Hepatocyte (in vitro differentiated cells): ENCODE data around the gene CDK4. TPM values are rescaled to one million over a fixed set of nuclear protein-coding genes. Genes with fewer than 3 reads are reported as not detected.

Source experiments
- DNase-seq: peaks from one replicate; pipeline ENCODE4 v3.0.0-alpha.2; 2016; ENCODE audit warnings: low spot score
- H2AFZ ChIP-seq: fragments of 200-600 bp; sonication (generic); 2 replicates; pipeline ENCODE4 v1.6.0; 2016; ENCODE audit warnings: antibody characterized with exemption, mild to moderate bottlenecking
- H3K27ac ChIP-seq: fragments of 200-600 bp; sonication (generic); 2 replicates; pipeline ENCODE4 v1.5.1; 2016; ENCODE audit warnings: mild to moderate bottlenecking
- H3K27me3 ChIP-seq: fragments of 200-600 bp; sonication (generic); 2 replicates; pipeline ENCODE4 v1.6.1; 2016
- H3K36me3 ChIP-seq: fragments of 200-600 bp; sonication (generic); replicated peaks from 2 replicates; pipeline ENCODE4 v1.5.1; 2016; ENCODE audit warnings: low read depth; ENCODE audit not compliant: insufficient read depth
- H3K4me1 ChIP-seq: fragments of 200-600 bp; sonication (generic); 2 replicates; pipeline ENCODE4 v1.5.1; 2016; ENCODE audit warnings: mild to moderate bottlenecking, moderate library complexity; ENCODE audit not compliant: insufficient read depth
- H3K4me2 ChIP-seq: fragments of 200-600 bp; sonication (generic); 2 replicates; pipeline ENCODE4 v1.6.0; 2016
- H3K4me3 ChIP-seq: fragments of 200-600 bp; sonication (generic); 2 replicates; pipeline ENCODE4 v1.5.1; 2016; ENCODE audit warnings: mild to moderate bottlenecking
- H3K79me2 ChIP-seq: fragments of 200-600 bp; sonication (generic); 2 replicates; pipeline ENCODE4 v1.6.0; 2017; ENCODE audit warnings: mild to moderate bottlenecking
- H3K9me2 ChIP-seq: fragments of 200-600 bp; sonication (generic); replicated peaks from 2 replicates; pipeline ENCODE4 v1.6.0; 2017; ENCODE audit warnings: mild to moderate bottlenecking; ENCODE audit not compliant: insufficient read depth
- H3K9me3 ChIP-seq: fragments of 200-600 bp; sonication (generic); 2 replicates; pipeline ENCODE4 v1.5.1; 2016; ENCODE audit warnings: low read depth, mild to moderate bottlenecking
- H4K20me1 ChIP-seq: fragments of 200-600 bp; sonication (generic); 2 replicates; pipeline ENCODE4 v1.6.0; 2016; ENCODE audit warnings: mild to moderate bottlenecking; ENCODE audit not compliant: insufficient read depth, poor library complexity, severe bottlenecking
- EZH2 ChIP-seq: fragments of 200-600 bp; sonication (generic); IDR thresholded peaks from 2 replicates; pipeline ENCODE4 v1.6.1; 2016; ENCODE audit warnings: antibody characterized with exemption, mild to moderate bottlenecking, borderline replicate concordance
- EZH2phosphoT487 ChIP-seq: fragments of 200-600 bp; sonication (generic); IDR thresholded peaks from one replicate; pipeline ENCODE4 v1.6.1; 2018; ENCODE audit warnings: antibody characterized with exemption, mild to moderate bottlenecking, low read depth, moderate library complexity; ENCODE audit not compliant: unreplicated experiment, severe bottlenecking
- whole genome bisulfite sequencing: methylation state at CpG from one replicate; pipeline ENCODE4 v1.1.6; 2016; ENCODE audit warnings: low lambda C conversion rate; ENCODE audit errors: missing lambda C conversion rate; 5-methylcytosine and 5-hydroxymethylcytosine counted together
- polyA plus RNA-seq: library from polyadenylated mRNA; unstranded; fragments of >200 nt; fragmentation: Nextera tagmentation; extraction: Ambion mirVana; gene quantifications from 2 replicates; pipeline ENCODE4 v1.2.1, GENCODE V29; 2016
- total RNA-seq: library from RNA; depleted of rRNA; stranded (reverse); fragments of >200 nt; gene quantifications from 2 replicates; pipeline ENCODE4 v1.2.3, GENCODE V29; 2014
- TF ChIP-seq, protein P1 (sequence below): fragments of 200-600 bp; sonication (generic); IDR thresholded peaks from 2 replicates; pipeline ENCODE4 v1.5.1; 2016; ENCODE audit warnings: antibody characterized with exemption, mild to moderate bottlenecking; ENCODE audit not compliant: poor library complexity

Gene CDK4
- total and polyA plus RNA-seq, 2 experiments from 2014 or later, result 306 to 308 TPM

DNA sequence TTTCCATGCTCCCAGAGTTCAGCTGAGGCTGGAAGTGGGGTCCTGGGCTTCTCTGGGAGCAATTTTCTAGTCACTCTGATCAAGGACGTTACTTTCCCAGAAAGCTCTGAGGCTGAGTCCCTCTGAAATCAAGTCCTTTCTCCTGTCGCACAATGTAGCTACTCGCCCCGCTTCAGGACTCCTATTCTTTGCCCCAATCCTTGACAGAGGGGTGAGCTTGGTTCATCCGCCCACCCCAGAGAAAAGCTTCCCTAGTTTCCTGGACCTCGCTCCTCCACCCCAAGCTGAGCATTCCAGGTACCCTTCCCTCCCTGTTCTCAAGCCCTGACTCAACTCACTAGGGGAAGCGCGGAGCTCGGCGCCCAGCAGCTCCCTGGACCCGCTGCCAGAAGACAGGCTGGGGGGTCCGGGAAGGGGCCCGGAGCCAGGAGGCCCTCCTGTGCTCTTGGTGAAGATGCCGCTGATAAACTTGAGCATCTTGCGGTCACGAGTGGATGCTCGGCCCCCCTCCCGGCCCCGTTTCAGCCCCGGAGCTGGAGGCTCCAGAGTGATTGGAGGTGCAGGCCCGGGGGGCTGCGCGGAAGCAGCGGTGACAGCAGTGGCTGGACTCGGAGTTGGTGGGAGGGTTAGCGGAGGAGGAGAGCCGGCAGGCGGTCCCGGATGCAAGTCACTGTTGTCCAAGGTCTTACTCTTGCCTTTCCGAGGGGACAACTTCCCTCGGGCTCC lies 15.2 kb downstream of the CDK4 start:
- no peak overlapping the region for H3K27ac ChIP-seq
- no peaks in the 10 kb centered on the region for H3K79me2 ChIP-seq
- no peaks in the 10 kb centered on the region for H3K9me2 ChIP-seq
- DNase-seq, result no peak
- 3% methylated on average over 25 of the region's 31 CpGs for WGBS
- H4K20me1 ChIP-seq, result no peaks in the 10 kb centered on the region
- peaks cover 23% of the 10 kb centered on the region for H3K4me1 ChIP-seq
- no peaks in the 10 kb centered on the region for H3K36me3 ChIP-seq
- TF ChIP-seq EZH2phosphoT487, result peak; percentile 23
- TF ChIP-seq, protein P1, sequence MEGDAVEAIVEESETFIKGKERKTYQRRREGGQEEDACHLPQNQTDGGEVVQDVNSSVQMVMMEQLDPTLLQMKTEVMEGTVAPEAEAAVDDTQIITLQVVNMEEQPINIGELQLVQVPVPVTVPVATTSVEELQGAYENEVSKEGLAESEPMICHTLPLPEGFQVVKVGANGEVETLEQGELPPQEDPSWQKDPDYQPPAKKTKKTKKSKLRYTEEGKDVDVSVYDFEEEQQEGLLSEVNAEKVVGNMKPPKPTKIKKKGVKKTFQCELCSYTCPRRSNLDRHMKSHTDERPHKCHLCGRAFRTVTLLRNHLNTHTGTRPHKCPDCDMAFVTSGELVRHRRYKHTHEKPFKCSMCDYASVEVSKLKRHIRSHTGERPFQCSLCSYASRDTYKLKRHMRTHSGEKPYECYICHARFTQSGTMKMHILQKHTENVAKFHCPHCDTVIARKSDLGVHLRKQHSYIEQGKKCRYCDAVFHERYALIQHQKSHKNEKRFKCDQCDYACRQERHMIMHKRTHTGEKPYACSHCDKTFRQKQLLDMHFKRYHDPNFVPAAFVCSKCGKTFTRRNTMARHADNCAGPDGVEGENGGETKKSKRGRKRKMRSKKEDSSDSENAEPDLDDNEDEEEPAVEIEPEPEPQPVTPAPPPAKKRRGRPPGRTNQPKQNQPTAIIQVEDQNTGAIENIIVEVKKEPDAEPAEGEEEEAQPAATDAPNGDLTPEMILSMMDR, result no peak
- peak; percentile 81 for TF ChIP-seq EZH2
- peak overlapping the region; percentile 68 for H2AFZ ChIP-seq
- no peak overlapping the region for H3K4me3 ChIP-seq
- H3K27me3 ChIP-seq, result peaks cover 100% of the 10 kb centered on the region
- no peaks in the 10 kb centered on the region for H3K9me3 ChIP-seq
- H3K4me2 ChIP-seq, result peak overlapping the region; percentile 94

DNA sequence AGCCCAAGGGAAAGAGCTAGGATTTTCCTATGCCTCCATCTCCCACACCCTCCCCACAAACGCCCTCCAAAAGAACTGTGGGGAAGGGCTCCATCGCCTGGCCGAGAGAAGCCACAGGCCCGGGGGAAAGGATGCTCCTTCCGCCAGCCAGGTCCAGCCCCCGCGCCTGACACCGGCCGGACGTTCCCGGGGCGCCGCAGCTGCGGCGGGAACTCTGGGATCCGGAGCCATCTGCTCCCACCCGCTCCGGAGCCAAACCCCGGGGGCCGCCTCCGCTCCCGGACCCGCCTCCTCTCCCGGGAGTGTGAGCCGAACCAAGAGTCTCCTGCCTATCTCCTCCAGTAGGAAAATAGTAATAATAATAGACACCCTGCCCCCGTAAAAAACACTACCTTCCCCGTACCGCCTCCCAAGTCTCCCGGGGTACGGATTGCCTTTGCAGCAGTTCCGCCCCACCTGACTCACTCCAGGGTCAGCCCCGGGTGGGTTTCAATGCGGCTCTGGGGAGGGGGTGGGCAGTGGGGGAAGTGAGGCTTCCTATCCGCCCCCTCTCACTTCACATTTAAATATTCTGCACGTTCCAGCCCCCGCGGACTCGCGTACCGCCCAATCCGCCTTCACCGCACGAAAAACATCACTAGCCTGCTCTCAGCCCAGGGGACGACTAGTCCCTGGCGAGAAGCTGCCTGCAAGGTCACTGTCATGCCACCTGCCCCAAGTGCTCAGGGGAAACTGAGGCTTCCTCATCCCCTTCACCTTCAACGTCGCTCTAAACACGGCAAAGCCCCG lies 16.0 kb downstream of the CDK4 start:
- peak overlapping the region; percentile 45 for H2AFZ ChIP-seq

DNA sequence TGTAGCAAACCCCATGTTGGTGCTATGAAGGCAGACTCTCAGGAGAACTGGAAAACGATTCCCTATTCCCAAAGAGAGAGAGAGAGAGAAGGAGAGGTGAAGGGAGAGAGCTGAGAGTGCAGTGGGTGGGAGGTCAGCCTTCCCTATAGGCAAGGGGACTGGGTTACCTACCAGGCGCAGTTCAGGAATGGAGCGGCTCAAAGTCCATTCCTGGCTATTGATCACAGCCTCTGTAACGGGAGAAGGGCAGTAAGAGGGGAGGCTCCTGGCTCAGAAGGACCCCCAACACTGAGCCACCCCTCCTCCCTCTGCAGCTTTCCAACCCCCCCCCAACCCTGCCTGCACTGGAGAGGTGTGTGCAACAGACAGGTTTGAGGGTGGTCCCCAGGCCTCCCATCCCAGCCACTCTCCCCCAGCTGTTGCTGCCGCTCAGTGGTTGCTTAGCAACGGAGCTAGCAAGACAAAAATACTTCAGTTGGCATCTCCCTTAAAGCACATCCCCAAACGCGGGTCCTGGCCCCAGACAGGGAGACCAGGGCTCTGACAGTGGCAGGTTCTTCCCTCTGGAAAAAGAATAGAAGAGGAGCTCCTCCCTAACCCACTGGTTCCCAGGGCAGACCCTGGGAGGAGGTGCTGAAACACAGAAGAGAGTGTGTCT lies 16.8 kb downstream of the CDK4 start:
- Histone ChIP-seq H3K4me3 (no peak overlapping the region), H3K9me3 (no peaks in the 10 kb centered on the region), H3K27ac (no peak overlapping the region), H2AFZ (no peak overlapping the region), H3K27me3 (peaks cover 99% of the 10 kb centered on the region), H3K9me2 (no peaks in the 10 kb centered on the region), H3K79me2 (no peaks in the 10 kb centered on the region), H3K36me3 (no peaks in the 10 kb centered on the region), H3K4me2 (peak overlapping the region; percentile 94), H4K20me1 (no peaks in the 10 kb centered on the region), H3K4me1 (peaks cover 23% of the 10 kb centered on the region)
- 14% methylated on average over 8 of the region's 8 CpGs for WGBS
- TF ChIP-seq EZH2 (no peak), EZH2phosphoT487 (no peak)
- TF ChIP-seq, protein P1, result no peak
- DNase-seq, result no peak

More for the DNA sequence above, 16.0 kb downstream of the CDK4 start:
- H3K9me2 ChIP-seq, result no peaks in the 10 kb centered on the region
- no peaks in the 10 kb centered on the region for H3K36me3 ChIP-seq
- no peak overlapping the region for H3K4me3 ChIP-seq
- H3K27me3 ChIP-seq, result peaks cover 100% of the 10 kb centered on the region
- H3K79me2 ChIP-seq, result no peaks in the 10 kb centered on the region
- peaks cover 23% of the 10 kb centered on the region for H3K4me1 ChIP-seq
- H3K4me2 ChIP-seq, result peak overlapping the region; percentile 94
- TF ChIP-seq, protein P1, result peak; percentile 37
- TF ChIP-seq EZH2 (peak; percentile 8), EZH2phosphoT487 (peak; percentile 23)
- H3K9me3 ChIP-seq, result no peaks in the 10 kb centered on the region
- WGBS, result 2% methylated on average over 41 of the region's 49 CpGs
- H3K27ac ChIP-seq, result no peak overlapping the region
- no peaks in the 10 kb centered on the region for H4K20me1 ChIP-seq
- DNase-seq, result peak; percentile 56
